GM23338 (cell line): Measurements from ENCODE around the gene PLXND1.

ENCODE experiments used
- CTCF ChIP-seq, 2 experiments: fragments of 200-600 bp in 1 of 2; sonication (generic) in 1 of 2; conservative IDR thresholded peaks; 2 replicates each; pipeline versions ENCODE4 v1.5.1 to v1.6.1; 2016 to 2017; ENCODE audit warnings: antibody characterized with exemption in 2 of 2, low read depth in 2 of 2, mild to moderate bottlenecking in 2 of 2, moderate library complexity in 1 of 2
- EZH2 ChIP-seq: fragments of 200-600 bp; sonication (generic); IDR thresholded peaks from one replicate; pipeline ENCODE4 v1.8.0; 2017; ENCODE audit warnings: antibody characterized with exemption, mild to moderate bottlenecking, low read depth; ENCODE audit not compliant: unreplicated experiment

- TF ChIP-seq EZH2 (no peak), CTCF (conservative IDR thresholded peaks at IDR 0.05; ENCODE audit: low read depth in 2 of 2) (no peak)
Observed at GRCh38 chr3:129567939-129568338, 38.5 kb downstream of the PLXND1 start.
